Osteocyte (in vitro differentiated cells): Measurements from ENCODE around the gene CACNA1H. TPM values are rescaled to one million over a fixed set of nuclear protein-coding genes. Genes with fewer than 3 reads are reported as not detected.
"Not testable (repeated sequence)": the region's sequence is repeated elsewhere in the genome, so short reads cannot be mapped to it uniquely, and the experiment has no call there.

Experiments
- DNase-seq: peaks from one replicate; pipeline ENCODE4 v3.0.0; 2021; ENCODE audit warnings: mixed read lengths; ENCODE audit not compliant: unreplicated experiment; ENCODE audit errors: extremely low spot score
- H3K27ac Mint-ChIP-seq: one replicate; pipeline ENCODE4 v1.8.0; 2021; ENCODE audit warnings: mild to moderate bottlenecking, mixed read lengths; ENCODE audit not compliant: unreplicated experiment
- H3K27me3 Mint-ChIP-seq: one replicate; pipeline ENCODE4 v1.8.0; 2021; ENCODE audit warnings: mixed read lengths; ENCODE audit not compliant: unreplicated experiment
- H3K36me3 Mint-ChIP-seq: one replicate; pipeline ENCODE4 v1.8.0; 2021; ENCODE audit warnings: mixed read lengths; ENCODE audit not compliant: unreplicated experiment
- H3K4me1 Mint-ChIP-seq: one replicate; pipeline ENCODE4 v1.8.0; 2021; ENCODE audit warnings: mixed read lengths; ENCODE audit not compliant: unreplicated experiment
- H3K4me3 Mint-ChIP-seq: one replicate; pipeline ENCODE4 v1.8.0; 2021; ENCODE audit warnings: mild to moderate bottlenecking, moderate library complexity, mixed read lengths; ENCODE audit not compliant: unreplicated experiment
- H3K9me3 Mint-ChIP-seq: one replicate; pipeline ENCODE4 v1.8.0; 2021; ENCODE audit warnings: mixed read lengths; ENCODE audit not compliant: unreplicated experiment
- CTCF ChIP-seq: fragments of 200-600 bp; sonication (generic); IDR thresholded peaks from 2 replicates; pipeline ENCODE4 v1.5.0; 2021; ENCODE audit warnings: antibody characterized with exemption, mild to moderate bottlenecking, moderate library complexity
- total RNA-seq: library from RNA; stranded (reverse); gene quantifications from 2 replicates; pipeline ENCODE4 v1.2.1, GENCODE V29; 2021

CACNA1H gene
- total RNA-seq, 1 donor from 2014 or later, result 21.2 TPM

GRCh38 chr16:1184156-1184868 lies 31.4 kb downstream of the CACNA1H start:
- H3K27me3 Mint-ChIP-seq, result no peaks in the 10 kb centered on the region
- H3K4me1 Mint-ChIP-seq, result peaks cover 28% of the 10 kb centered on the region
- H3K4me3 Mint-ChIP-seq, result no peak overlapping the region

GRCh38 chr16:1184980-1185379 lies 32.1 kb downstream of the CACNA1H start:
- Mint-ChIP-seq H3K36me3 (no peaks in the 10 kb centered on the region), H3K27me3 (no peaks in the 10 kb centered on the region), H3K27ac (no peak overlapping the region), H3K4me1 (peaks cover 28% of the 10 kb centered on the region), H3K4me3 (no peak overlapping the region), H3K9me3 (no peaks in the 10 kb centered on the region)
- no peak for TF ChIP-seq CTCF
- DNase-seq, result no peak

More at GRCh38 chr16:1184156-1184868, 31.4 kb downstream of the CACNA1H start:
- DNase-seq, result no peak
- Mint-ChIP-seq H3K36me3 (no peaks in the 10 kb centered on the region), H3K27ac (peak overlapping the region; percentile 69), H3K9me3 (no peaks in the 10 kb centered on the region)
- TF ChIP-seq CTCF, result no peak

- H3K9me3 Mint-ChIP-seq, DNase-seq, H3K4me3 Mint-ChIP-seq, H3K36me3 Mint-ChIP-seq, H3K27me3 Mint-ChIP-seq, H3K27ac Mint-ChIP-seq: not testable (repeated sequence)
- H3K4me1 Mint-ChIP-seq, result peaks cover 28% of the 10 kb centered on the region
Observed at GRCh38 chr16:1185460-1186207, 32.7 kb downstream of the CACNA1H start.

- no peak for TF ChIP-seq CTCF
- Mint-ChIP-seq H3K4me3 (no peak overlapping the region), H3K27ac (no peak overlapping the region), H3K4me1 (peaks cover 8% of the 10 kb centered on the region), H3K9me3 (no peaks in the 10 kb centered on the region), H3K36me3 (no peaks in the 10 kb centered on the region), H3K27me3 (no peaks in the 10 kb centered on the region)
- DNase-seq, result peak; percentile 92
Observed at GRCh38 chr16:1188432-1189189, 35.7 kb downstream of the CACNA1H start.

- Mint-ChIP-seq H3K27ac (no peak overlapping the region), H3K4me1 (peaks cover 4% of the 10 kb centered on the region), H3K9me3 (no peaks in the 10 kb centered on the region), H3K27me3 (no peaks in the 10 kb centered on the region), H3K36me3 (no peaks in the 10 kb centered on the region), H3K4me3 (no peak overlapping the region)
- no peak for TF ChIP-seq CTCF
- no peak for DNase-seq
Observed at GRCh38 chr16:1189455-1189854, 36.5 kb downstream of the CACNA1H start.

GRCh38 chr16:1190789-1191188 lies 37.9 kb downstream of the CACNA1H start:
- H3K4me1 Mint-ChIP-seq, H3K36me3 Mint-ChIP-seq, DNase-seq, H3K9me3 Mint-ChIP-seq, H3K4me3 Mint-ChIP-seq, H3K27me3 Mint-ChIP-seq, H3K27ac Mint-ChIP-seq: not testable (repeated sequence)
